ENCODE results near the gene MXD4. TPM values are rescaled to one million over a fixed set of nuclear protein-coding genes. Genes with fewer than 3 reads are reported as not detected.

The MXD4 gene
- total RNA-seq, 2 experiments from 2014 or later, result 26.9 to 29.6 TPM

GRCh38 chr4:2260344-2261109 lies 1.4 kb downstream of the MXD4 start:
- peak overlapping the region; percentile 67 for H3K4me3 Mint-ChIP-seq
- no peak for DNase-seq
- no peaks in the 10 kb centered on the region for H3K36me3 Mint-ChIP-seq (ENCODE audit: low read depth)
- no peak overlapping the region for H3K27ac Mint-ChIP-seq
- peaks cover 4% of the 10 kb centered on the region for H3K4me1 Mint-ChIP-seq
- CTCF ChIA-PET, result no interaction called here
- H3K9me3 Mint-ChIP-seq, result no peaks in the 10 kb centered on the region
- H3K27me3 Mint-ChIP-seq, result no peaks in the 10 kb centered on the region
- POLR2A ChIA-PET, result interaction anchor here (0.7 to 2.7 kb wide), 5 partner anchors 19 to 208 kb away, joined by 3 to 25 read pairs (median 3); partner anchors contain the start of genes HAUS3, POLN and RNF4

GRCh38 chr4:2259541-2260343 lies 2.2 kb downstream of the MXD4 start:
- Mint-ChIP-seq H3K4me3 (peak overlapping the region; percentile 67), H3K27ac (no peak overlapping the region)

GRCh38 chr4:2259036-2259540 lies 2.8 kb downstream of the MXD4 start:
- H3K36me3 Mint-ChIP-seq (ENCODE audit: low read depth), result no peaks in the 10 kb centered on the region
- no peak overlapping the region for H3K27ac Mint-ChIP-seq
- no peak overlapping the region for H3K4me3 Mint-ChIP-seq
- H3K9me3 Mint-ChIP-seq, result no peaks in the 10 kb centered on the region
- H3K4me1 Mint-ChIP-seq, result peaks cover 4% of the 10 kb centered on the region
- DNase-seq, result no peak
- ChIA-PET CTCF (no interaction called here), POLR2A (interaction anchor here (1.4 kb wide), 1 partner anchor 17 kb away, joined by 3 read pairs; the partner anchor contains the start of genes HAUS3 and POLN)
- no peaks in the 10 kb centered on the region for H3K27me3 Mint-ChIP-seq

More at GRCh38 chr4:2259541-2260343, 2.2 kb downstream of the MXD4 start:
- ChIA-PET CTCF (no interaction called here), POLR2A (interaction anchor here (0.7 to 1.7 kb wide), 3 partner anchors 18 to 66 kb away, joined by 3 read pairs; partner anchors contain the start of genes HAUS3 and POLN)
- no peak for DNase-seq
- Mint-ChIP-seq H3K4me1 (peaks cover 4% of the 10 kb centered on the region), H3K36me3 (ENCODE audit: low read depth) (no peaks in the 10 kb centered on the region), H3K9me3 (no peaks in the 10 kb centered on the region), H3K27me3 (no peaks in the 10 kb centered on the region)

GRCh38 chr4:2258091-2259035 lies 3.5 kb downstream of the MXD4 start:
- H3K4me3 Mint-ChIP-seq, result no peak overlapping the region
- POLR2A ChIA-PET, result interaction anchor here (2.0 kb wide), 1 partner anchor 16 kb away, joined by 5 read pairs; the partner anchor contains the start of genes HAUS3 and POLN
- CTCF ChIA-PET, result no interaction called here
- H3K9me3 Mint-ChIP-seq, result no peaks in the 10 kb centered on the region
- H3K27ac Mint-ChIP-seq, result no peak overlapping the region
- H3K27me3 Mint-ChIP-seq, result no peaks in the 10 kb centered on the region
- DNase-seq, result peak; percentile 15
- H3K4me1 Mint-ChIP-seq, result peaks cover 2% of the 10 kb centered on the region
- H3K36me3 Mint-ChIP-seq (ENCODE audit: low read depth), result no peaks in the 10 kb centered on the region

- H3K4me3 Mint-ChIP-seq, result no peak overlapping the region
- H3K4me1 Mint-ChIP-seq, result no peaks in the 10 kb centered on the region
- no peaks in the 10 kb centered on the region for H3K27me3 Mint-ChIP-seq
- peak; percentile 15 for DNase-seq
- H3K27ac Mint-ChIP-seq, result no peak overlapping the region
- no peaks in the 10 kb centered on the region for H3K36me3 Mint-ChIP-seq (ENCODE audit: low read depth)
- ChIA-PET CTCF (no interaction called here), POLR2A (interaction anchor here (2.0 kb wide), 1 partner anchor 15 kb away, joined by 5 read pairs; the partner anchor contains the start of genes HAUS3 and POLN)
- no peaks in the 10 kb centered on the region for H3K9me3 Mint-ChIP-seq
These were observed 4.4 kb downstream of the MXD4 start for GRCh38 chr4:2257361-2258081.

DNA sequence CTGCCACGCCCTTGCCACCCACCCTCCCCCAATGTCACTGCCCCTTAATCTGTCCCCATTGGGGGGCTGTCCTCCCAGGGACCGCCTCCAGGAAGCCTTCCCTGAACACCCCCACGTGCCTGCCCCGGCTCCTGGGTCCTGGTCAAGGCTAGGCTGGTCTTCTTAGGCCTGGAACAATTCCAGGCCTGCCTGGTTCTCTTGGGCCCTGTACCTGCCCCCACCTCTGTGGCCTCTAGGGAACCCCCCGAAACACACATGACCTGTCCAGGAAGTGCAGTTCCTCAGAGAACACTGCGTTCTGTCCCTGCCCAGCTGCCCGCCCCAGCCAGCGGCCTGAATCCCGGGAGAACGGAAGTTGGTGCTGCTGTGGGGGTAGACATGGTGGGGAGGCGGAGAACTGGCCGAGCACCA lies 5.1 kb downstream of the MXD4 start:
- DNase-seq, result peak; percentile 16
- POLR2A ChIA-PET, result interaction anchor here (2.0 kb wide), 1 partner anchor 15 kb away, joined by 5 read pairs; the partner anchor contains the start of genes HAUS3 and POLN
- no peaks in the 10 kb centered on the region for H3K4me1 Mint-ChIP-seq

GRCh38 chr4:2256156-2256731 lies 5.7 kb downstream of the MXD4 start:
- POLR2A ChIA-PET, result no interaction called here
- peak; percentile 15 for DNase-seq

More for the DNA sequence above, 5.1 kb downstream of the MXD4 start:
- CTCF ChIA-PET, result no interaction called here
- H3K27ac Mint-ChIP-seq, result no peak overlapping the region
- H3K27me3 Mint-ChIP-seq, result no peaks in the 10 kb centered on the region
- no peaks in the 10 kb centered on the region for H3K36me3 Mint-ChIP-seq (ENCODE audit: low read depth)
- no peak overlapping the region for H3K4me3 Mint-ChIP-seq
- H3K9me3 Mint-ChIP-seq, result no peaks in the 10 kb centered on the region

DNA sequence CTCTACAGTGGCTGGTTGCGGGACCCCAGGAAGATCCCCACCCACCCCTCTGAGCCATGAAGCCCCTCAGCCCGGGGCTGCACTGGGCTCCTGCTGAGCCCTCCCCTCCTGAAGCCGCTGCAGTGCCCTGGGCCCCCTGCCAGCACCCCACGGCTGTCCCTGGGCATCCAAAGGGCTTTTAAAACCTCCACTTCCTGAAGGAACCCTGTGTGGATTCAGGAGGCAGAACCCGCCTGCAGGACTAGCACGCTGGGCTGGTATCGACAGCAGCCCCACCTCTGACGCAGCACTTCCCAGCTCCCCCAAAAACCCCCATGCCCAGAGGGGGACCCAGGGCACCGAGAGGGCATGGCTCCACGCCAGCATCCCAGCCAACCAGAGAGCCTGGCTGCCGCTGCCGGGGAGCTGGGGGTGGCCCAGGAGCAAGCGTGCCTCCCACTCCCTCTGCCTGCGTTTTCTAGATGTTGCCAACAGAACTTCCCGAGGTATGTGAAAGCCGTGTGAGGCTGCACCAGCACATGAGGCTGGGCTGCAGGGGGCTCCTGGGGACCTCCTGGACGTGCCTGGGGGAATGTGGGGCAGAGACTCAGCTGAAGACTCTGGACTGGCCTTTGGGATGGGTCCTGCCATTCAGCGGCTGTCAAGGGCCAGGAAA lies 6.3 kb downstream of the MXD4 start:
- ChIA-PET POLR2A (no interaction called here), CTCF (no interaction called here)
- no peaks in the 10 kb centered on the region for H3K9me3 Mint-ChIP-seq

More at GRCh38 chr4:2256156-2256731, 5.7 kb downstream of the MXD4 start:
- no peaks in the 10 kb centered on the region for H3K4me1 Mint-ChIP-seq
- no peak overlapping the region for H3K27ac Mint-ChIP-seq
- H3K9me3 Mint-ChIP-seq, result no peaks in the 10 kb centered on the region
- CTCF ChIA-PET, result no interaction called here
- no peak overlapping the region for H3K4me3 Mint-ChIP-seq
- no peaks in the 10 kb centered on the region for H3K27me3 Mint-ChIP-seq
- no peaks in the 10 kb centered on the region for H3K36me3 Mint-ChIP-seq (ENCODE audit: low read depth)

DNA sequence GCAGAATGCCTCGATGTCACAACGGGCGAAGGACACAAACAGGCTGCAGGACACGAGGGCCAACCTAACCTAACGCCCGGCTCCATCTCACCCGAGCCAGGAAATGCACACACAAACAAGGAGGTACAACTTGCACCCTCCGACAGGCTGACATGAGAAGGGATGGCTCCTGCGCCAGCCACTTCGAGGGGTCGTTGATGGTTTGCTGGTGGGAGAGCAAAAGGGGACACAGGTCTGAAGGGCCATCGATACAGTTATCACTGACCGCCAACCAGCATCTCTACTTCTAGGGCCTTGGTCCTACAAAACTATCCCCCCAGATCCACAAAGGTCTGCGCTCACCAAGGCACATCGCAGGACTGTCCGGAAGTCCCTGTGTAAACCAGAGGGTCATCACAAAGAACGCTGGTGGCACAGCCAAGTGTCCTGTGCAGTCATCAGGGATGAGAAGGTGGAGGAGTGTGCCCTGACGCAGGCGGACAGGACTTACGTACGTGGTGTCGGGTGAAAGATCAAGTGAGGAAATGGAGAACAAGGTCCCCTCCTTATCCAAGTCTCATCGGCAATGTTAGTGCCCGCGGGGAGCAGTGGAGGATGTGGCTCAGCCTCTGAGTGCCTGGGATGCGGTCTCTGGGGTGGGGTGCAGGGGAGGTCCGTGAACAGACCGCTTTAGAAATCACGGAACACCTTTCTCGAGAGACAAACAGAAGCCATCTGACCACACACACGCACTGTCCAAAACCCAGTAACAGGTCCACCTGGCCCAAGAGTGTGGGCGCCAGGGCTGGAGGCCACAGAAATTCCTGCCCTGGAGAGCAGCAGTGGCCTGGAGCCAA lies 7.0 kb downstream of the MXD4 start:
- no peaks in the 10 kb centered on the region for H3K36me3 Mint-ChIP-seq (ENCODE audit: low read depth)
- H3K27ac Mint-ChIP-seq, result no peak overlapping the region
- no peak overlapping the region for H3K4me3 Mint-ChIP-seq
- ChIA-PET POLR2A (no interaction called here), CTCF (interaction anchor here (0.6 kb wide), 1 partner anchor 13 kb away, joined by 3 read pairs; the partner anchor contains the start of genes HAUS3 and POLN)
- no peaks in the 10 kb centered on the region for H3K4me1 Mint-ChIP-seq
- peak; percentile 14 for DNase-seq
- H3K27me3 Mint-ChIP-seq, result no peaks in the 10 kb centered on the region
- H3K9me3 Mint-ChIP-seq, result no peaks in the 10 kb centered on the region

More for the DNA sequence above, 6.3 kb downstream of the MXD4 start:
- Mint-ChIP-seq H3K4me1 (no peaks in the 10 kb centered on the region), H3K27me3 (no peaks in the 10 kb centered on the region), H3K27ac (no peak overlapping the region), H3K36me3 (ENCODE audit: low read depth) (no peaks in the 10 kb centered on the region), H3K4me3 (no peak overlapping the region)
- peak; percentile 14 for DNase-seq

- Mint-ChIP-seq H3K4me3 (no peak overlapping the region), H3K4me1 (no peaks in the 10 kb centered on the region), H3K27me3 (no peaks in the 10 kb centered on the region), H3K27ac (no peak overlapping the region), H3K9me3 (no peaks in the 10 kb centered on the region), H3K36me3 (ENCODE audit: low read depth) (no peaks in the 10 kb centered on the region)
- POLR2A ChIA-PET, result no interaction called here
- CTCF ChIA-PET, result no interaction called here
- peak; percentile 3 for DNase-seq
These were observed 8.5 kb downstream of the MXD4 start for GRCh38 chr4:2253160-2254084.
